AG04450 (cell line): ENCODE measurements around the gene TTC23L. TPM values are rescaled to one million over a fixed set of nuclear protein-coding genes. Genes with fewer than 3 reads are reported as not detected.

ENCODE experiments used
- CTCF ChIA-PET: fragments of 300-600, 350-600 bp; formaldehyde crosslinking; extraction: SDS; loops from one replicate; lab custom pipeline; 2022; ENCODE audit warnings: antibody characterized with exemption, inconsistent platforms; lab: Charles Lee
- POLR2A ChIA-PET: fragments of 350-600 bp; formaldehyde crosslinking; extraction: SDS; loops from one replicate; lab custom pipeline; 2021; ENCODE audit warnings: antibody characterized with exemption, inconsistent platforms; lab: Yijun Ruan, JAX
- DNase-seq: peaks from one replicate; pipeline ENCODE4 v3.0.0-alpha.2; 2011; ENCODE audit warnings: low read depth, low spot score
- H3K27ac ChIP-seq: one replicate; pipeline ENCODE4 v1.5.1; 2012; ENCODE audit warnings: low read depth, low read length, control low read depth
- H3K27me3 ChIP-seq: one replicate; pipeline ENCODE4 v1.6.0; 2012; ENCODE audit warnings: low read length; ENCODE audit not compliant: control insufficient read depth, insufficient read depth
- H3K4me3 ChIP-seq: 2 replicates; pipeline ENCODE4 v1.5.1; 2011; ENCODE audit warnings: mild to moderate bottlenecking, low read depth, low read length, control low read depth
- H3K9me3 ChIP-seq: 2 replicates; pipeline ENCODE4 v1.5.1; 2012; ENCODE audit warnings: low read length; ENCODE audit not compliant: control insufficient read depth, insufficient read depth
- polyA plus RNA-seq: library from polyadenylated mRNA; depleted of rRNA; stranded (reverse); fragments of >200 nt; gene quantifications from 2 replicates; pipeline ENCODE4 v1.2.3, GENCODE V29; 2011
- TF ChIP-seq, protein P1 (sequence below): IDR thresholded peaks from 2 replicates; pipeline ENCODE4 v1.5.1; 2011; ENCODE audit warnings: low read depth, low read length, control low read depth, inconsistent platforms

Gene TTC23L
- polyA plus RNA-seq, 1 experiment: 0.16 TPM

DNA sequence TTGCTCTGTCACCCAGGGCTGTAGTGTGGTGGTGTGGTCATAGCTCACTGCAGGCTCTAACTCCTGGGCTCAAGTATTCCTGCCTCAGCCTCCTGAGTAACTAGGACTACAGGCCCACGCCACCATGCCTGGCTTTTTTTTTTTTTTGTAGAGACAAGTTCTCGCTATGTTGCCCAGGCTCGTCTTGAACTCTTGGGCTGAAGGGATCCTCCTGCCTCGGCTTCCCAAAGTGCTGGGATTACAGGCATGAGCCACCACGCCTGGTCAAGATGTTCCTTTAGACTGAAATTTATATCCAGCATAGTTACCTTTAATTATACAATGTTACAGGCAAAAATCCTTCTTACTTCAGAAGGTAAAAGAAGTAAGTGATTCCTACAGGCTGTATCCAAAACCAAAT, 88.8 kb downstream of the TTC23L start:
- H3K9me3 ChIP-seq: no peaks in the 10 kb centered on the region; the same call in 1 of the 2 replicates
- H3K4me3 ChIP-seq: no peak overlapping the region
- TF ChIP-seq, protein P1, sequence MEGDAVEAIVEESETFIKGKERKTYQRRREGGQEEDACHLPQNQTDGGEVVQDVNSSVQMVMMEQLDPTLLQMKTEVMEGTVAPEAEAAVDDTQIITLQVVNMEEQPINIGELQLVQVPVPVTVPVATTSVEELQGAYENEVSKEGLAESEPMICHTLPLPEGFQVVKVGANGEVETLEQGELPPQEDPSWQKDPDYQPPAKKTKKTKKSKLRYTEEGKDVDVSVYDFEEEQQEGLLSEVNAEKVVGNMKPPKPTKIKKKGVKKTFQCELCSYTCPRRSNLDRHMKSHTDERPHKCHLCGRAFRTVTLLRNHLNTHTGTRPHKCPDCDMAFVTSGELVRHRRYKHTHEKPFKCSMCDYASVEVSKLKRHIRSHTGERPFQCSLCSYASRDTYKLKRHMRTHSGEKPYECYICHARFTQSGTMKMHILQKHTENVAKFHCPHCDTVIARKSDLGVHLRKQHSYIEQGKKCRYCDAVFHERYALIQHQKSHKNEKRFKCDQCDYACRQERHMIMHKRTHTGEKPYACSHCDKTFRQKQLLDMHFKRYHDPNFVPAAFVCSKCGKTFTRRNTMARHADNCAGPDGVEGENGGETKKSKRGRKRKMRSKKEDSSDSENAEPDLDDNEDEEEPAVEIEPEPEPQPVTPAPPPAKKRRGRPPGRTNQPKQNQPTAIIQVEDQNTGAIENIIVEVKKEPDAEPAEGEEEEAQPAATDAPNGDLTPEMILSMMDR: no peak
- DNase-seq: no peak
- no peaks in the 10 kb centered on the region for H3K27me3 ChIP-seq
- ChIA-PET POLR2A (interaction anchor here (2.7 kb wide), 1 partner anchor 12 kb away, joined by 29 read pairs; the partner anchor contains the start of genes BRIX1 and RAD1), CTCF (interaction anchor here (0.7 kb wide), 1 partner anchor 30 kb away, joined by 6 read pairs; no protein-coding TSS in a partner anchor)
- no peak overlapping the region for H3K27ac ChIP-seq

DNA sequence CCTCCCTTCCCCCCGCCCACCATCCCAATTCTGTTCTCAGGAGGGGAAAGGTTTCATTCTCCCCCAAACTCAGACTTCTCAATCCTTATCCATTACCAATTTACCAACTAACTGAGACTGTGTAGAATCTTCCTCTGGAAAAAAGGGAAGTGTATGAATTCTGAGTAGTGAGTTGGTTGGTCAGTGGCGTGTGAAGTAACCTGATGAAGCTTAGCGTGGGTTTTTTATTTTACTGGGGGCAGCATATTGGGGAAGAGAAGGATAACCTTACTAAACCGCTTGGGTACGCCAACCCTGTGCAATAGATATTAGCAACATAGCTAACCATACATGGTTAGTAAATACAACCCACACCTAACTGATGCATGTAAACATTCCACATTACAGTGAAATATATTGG, 89.3 kb downstream of the TTC23L start:
- no peak overlapping the region for H3K4me3 ChIP-seq
- no peak overlapping the region for H3K27ac ChIP-seq
- no peaks in the 10 kb centered on the region for H3K27me3 ChIP-seq
- TF ChIP-seq, protein P1: no peak
- H3K9me3 ChIP-seq: no peaks in the 10 kb centered on the region; the same call in 1 of the 2 replicates
- POLR2A ChIA-PET: interaction anchor here (2.7 kb wide), 1 partner anchor 13 kb away, joined by 29 read pairs; the partner anchor contains the start of genes BRIX1 and RAD1
- no peak for DNase-seq
- CTCF ChIA-PET: interaction anchor here (2.0 kb wide), 1 partner anchor 75 kb away, joined by 6 read pairs; no protein-coding TSS in a partner anchor

DNA sequence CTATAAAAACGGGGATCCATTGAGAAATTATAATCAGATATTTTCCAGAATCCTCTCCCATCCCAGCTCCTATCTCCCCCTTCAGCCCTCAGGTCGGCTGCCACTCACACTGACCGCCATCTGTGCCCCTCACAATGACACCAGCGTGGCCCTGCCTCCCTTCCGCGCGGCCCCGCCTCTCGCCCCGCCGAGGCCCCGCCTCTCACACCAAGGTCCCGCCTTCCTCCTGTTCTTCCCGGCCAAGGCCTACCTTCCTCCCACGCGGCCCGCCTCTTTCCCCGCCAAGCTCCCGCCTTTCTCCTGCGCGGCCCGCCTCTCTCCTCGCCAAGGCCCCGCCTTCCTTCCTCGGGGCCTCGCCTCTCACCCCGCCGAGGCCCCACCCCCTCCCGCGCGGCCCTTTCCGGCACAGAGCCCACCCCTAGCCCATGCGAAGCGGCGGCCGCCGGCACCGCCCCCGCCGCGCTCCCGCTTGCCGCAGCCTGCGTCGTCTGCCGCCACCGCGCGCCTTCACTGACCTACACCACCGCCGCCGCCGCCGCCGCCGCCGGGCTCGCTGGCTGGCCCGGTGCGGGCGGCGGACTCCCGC, 90.3 kb downstream of the TTC23L start, which contains the start of gene DNAJC21:
Gene DNAJC21 (plus strand): TSS at position 426 of the 586 bp plus-strand sequence. CDS start 261 bp downstream, outside the sequence.
- Histone ChIP-seq H3K9me3 (no peaks in the 10 kb centered on the region; the same call in 1 of the 2 replicates), H3K27ac (peak within 1 kb of the TSS; percentile 77), H3K4me3 (peak within 1 kb of the TSS; percentile 83), H3K27me3 (no peaks in the 10 kb centered on the region)
- CTCF ChIA-PET: interaction anchor here (0.6 to 2.0 kb wide), 6 partner anchors 11 to 997 kb away, joined by 3 to 6 read pairs (median 3); no protein-coding TSS in a partner anchor
- TF ChIP-seq, protein P1: no peak
- POLR2A ChIA-PET: interaction anchor here (2.7 kb wide), 1 partner anchor 14 kb away, joined by 29 read pairs; the partner anchor contains the start of genes BRIX1 and RAD1
- DNase-seq: peak; percentile 82

GRCh38 chr5:34929720-34930461, 90.9 kb downstream of the TTC23L start:
- POLR2A ChIA-PET: interaction anchor here (0.5 to 2.7 kb wide), 2 partner anchors 14 to 44 kb away, joined by 3 to 29 read pairs; partner anchors contain the start of genes BRIX1 and RAD1

More at GRCh38 chr5:34929720-34930461, 90.9 kb downstream of the TTC23L start:
- CTCF ChIA-PET: interaction anchor here (0.7 to 2.0 kb wide), 4 partner anchors 73 to 997 kb away, joined by 3 to 6 read pairs (median 4); no protein-coding TSS in a partner anchor
- DNase-seq: no peak
- H3K9me3 ChIP-seq: no peaks in the 10 kb centered on the region; the same call in 1 of the 2 replicates
- H3K27me3 ChIP-seq: no peaks in the 10 kb centered on the region
- TF ChIP-seq, protein P1: no peak
- peak overlapping the region; percentile 77 for H3K27ac ChIP-seq
- H3K4me3 ChIP-seq: peak overlapping the region; percentile 83
